Measurements from ENCODE around the gene TSC22D4.

The TSC22D4 gene

GRCh38 chr7:100478958-100479660 is at the start of gene TSC22D4:
TSS of gene TSC22D4 (minus strand) at chr7:100479214. CDS start at chr7:100478038, 1,176 bp downstream.
- no peak for TF ChIP-seq CTCF (IDR thresholded peaks at IDR 0.05)

- no peak for TF ChIP-seq CTCF (IDR thresholded peaks at IDR 0.05)
Measured at GRCh38 chr7:100521076-100521475, 42.1 kb upstream of the TSC22D4 start.

GRCh38 chr7:100520138-100520537 is 41.1 kb upstream of the TSC22D4 start:
- TF ChIP-seq CTCF (IDR thresholded peaks at IDR 0.05): no peak

- TF ChIP-seq CTCF (IDR thresholded peaks at IDR 0.05): no peak
Measured at GRCh38 chr7:100519580-100519979, 40.6 kb upstream of the TSC22D4 start.

- TF ChIP-seq CTCF (IDR thresholded peaks at IDR 0.05): no peak
Measured at GRCh38 chr7:100517305-100517704, 38.3 kb upstream of the TSC22D4 start.

- no peak for TF ChIP-seq CTCF (IDR thresholded peaks at IDR 0.05)
Measured at GRCh38 chr7:100516135-100516812, 37.3 kb upstream of the TSC22D4 start.

- no peak for TF ChIP-seq CTCF (IDR thresholded peaks at IDR 0.05)
Measured at GRCh38 chr7:100515072-100515532, 36.1 kb upstream of the TSC22D4 start.

All from LNCAP (cell line).